Fibroblast of mammary gland (primary cell): ENCODE results near the gene PIP4K2C.
"Not testable (repeated sequence)": the region's sequence is repeated elsewhere in the genome, so short reads cannot be mapped to it uniquely, and the experiment has no call there.

Experiments used
- DNase-seq: peaks from one replicate; pipeline ENCODE4 v3.0.0-alpha.2; 2010; ENCODE audit warnings: low read depth
- H3K4me3 ChIP-seq: 2 replicates; pipeline ENCODE4 v1.5.1; 2011; ENCODE audit warnings: low read depth, mild to moderate bottlenecking, low read length, moderate library complexity; ENCODE audit not compliant: control insufficient read depth
- CTCF ChIP-seq: conservative IDR thresholded peaks from 2 replicates; pipeline ENCODE4 v1.5.1; 2011; ENCODE audit warnings: low read depth, low read length, inconsistent platforms; ENCODE audit not compliant: control insufficient read depth, insufficient read depth

The PIP4K2C gene

GRCh38 chr12:57630891-57631433 is 40.0 kb downstream of the PIP4K2C start:
- H3K4me3 ChIP-seq = no peak overlapping the region
- no peak for DNase-seq
- TF ChIP-seq CTCF = no peak

GRCh38 chr12:57631566-57632072 is 40.6 kb downstream of the PIP4K2C start:
- TF ChIP-seq CTCF = no peak
- no peak for DNase-seq
- H3K4me3 ChIP-seq = no peak overlapping the region

DNA sequence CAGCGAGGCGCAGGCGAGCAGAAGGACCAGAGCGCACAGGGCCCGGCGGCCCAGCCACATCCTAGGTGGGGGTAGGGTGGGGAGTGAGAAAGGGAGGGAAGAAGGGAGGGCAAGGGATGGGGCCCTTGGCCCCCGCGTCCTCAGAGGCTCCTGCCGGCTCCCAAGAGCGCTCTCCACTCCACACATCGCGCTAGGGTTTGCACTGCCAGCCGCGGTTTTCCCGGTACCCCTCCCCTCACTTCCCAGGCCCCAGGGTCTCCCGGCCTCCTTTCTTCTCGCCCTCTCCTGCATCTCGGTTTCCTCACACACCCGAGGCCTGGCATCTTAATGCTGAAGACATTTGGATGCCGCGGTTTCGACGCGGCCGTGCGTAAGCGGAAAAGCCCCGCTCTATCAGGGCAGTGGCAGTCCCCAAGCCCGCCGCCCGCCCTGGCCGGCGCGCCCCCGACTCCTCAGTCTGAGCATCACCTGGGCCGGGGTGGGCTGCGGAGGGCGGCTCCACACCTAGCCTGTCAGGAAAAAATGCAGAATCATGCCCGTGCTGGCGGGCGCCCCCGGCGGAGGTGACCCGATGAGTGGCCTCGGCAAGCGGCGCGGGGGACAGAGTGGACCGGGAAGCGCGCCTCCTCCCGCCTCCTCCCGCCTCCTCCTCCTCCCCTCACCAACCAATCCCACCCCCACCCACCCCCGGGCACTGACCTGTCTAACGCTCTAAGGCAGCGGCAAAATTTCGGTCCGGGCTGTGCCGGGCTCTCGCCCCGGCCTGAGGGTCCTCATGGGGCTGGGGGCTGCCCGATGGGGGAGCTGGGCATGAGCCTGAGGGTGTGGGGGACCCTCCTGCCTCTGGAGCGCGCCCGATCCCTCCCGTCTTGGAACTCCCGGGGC is 41.3 kb downstream of the PIP4K2C start:
- TF ChIP-seq CTCF = no peak
- no peak for DNase-seq
- peak overlapping the region; percentile 37 for H3K4me3 ChIP-seq

DNA sequence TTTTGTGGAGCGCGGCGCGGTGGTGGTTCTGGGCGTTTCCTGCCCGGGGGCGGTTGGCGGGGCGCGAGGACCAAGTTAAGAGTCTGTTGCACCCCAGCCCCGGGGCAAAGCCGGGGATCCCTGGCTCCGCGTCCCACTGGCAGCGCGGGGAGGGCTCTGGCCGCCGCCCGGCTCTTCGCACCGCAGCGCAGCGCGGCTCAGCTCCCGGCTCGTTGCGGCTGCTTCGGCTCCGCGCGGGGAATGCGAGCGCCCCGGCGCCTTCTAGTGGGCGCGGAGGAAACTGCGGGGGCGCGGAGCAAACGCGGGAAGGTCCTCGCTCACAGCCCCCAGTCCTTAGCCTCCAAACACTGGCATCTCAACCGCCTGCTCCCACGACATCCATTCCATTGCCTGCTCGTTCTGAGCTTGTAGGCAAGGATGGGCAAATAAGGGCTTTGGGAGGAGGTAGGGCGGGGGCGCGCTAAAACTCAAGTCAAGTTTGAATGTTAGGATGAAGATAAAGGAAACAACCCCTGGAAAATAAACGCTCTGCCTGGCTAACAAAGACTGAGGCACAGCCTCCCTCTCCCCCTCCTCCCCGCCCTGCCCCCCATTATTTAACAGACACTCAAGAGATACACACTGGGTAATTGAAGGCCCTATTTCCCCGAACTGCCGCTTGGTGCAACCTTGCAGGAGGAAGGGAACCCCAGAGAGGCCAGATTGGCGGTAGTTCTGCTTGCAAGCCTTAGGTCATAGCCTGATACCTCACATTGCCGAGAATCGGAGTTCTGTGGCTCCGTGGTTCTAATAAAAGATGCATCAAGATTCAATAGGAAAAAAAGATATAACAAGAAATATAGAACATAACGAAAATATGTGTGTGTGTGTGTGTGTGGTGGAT is 42.2 kb downstream of the PIP4K2C start, which contains the start of gene B4GALNT1:
Gene B4GALNT1, minus strand, starts transcription at position 244 of the 883 bp plus-strand sequence. CDS start 1,069 bp downstream, outside the sequence.
- peak; percentile 29 for DNase-seq
- peak within 1 kb of the TSS; percentile 37 for H3K4me3 ChIP-seq
- TF ChIP-seq CTCF = peak; percentile 55

- DNase-seq, H3K4me3 ChIP-seq: not testable (repeated sequence)
These were observed 45.7 kb downstream of the PIP4K2C start for GRCh38 chr12:57636731-57637130.

DNA sequence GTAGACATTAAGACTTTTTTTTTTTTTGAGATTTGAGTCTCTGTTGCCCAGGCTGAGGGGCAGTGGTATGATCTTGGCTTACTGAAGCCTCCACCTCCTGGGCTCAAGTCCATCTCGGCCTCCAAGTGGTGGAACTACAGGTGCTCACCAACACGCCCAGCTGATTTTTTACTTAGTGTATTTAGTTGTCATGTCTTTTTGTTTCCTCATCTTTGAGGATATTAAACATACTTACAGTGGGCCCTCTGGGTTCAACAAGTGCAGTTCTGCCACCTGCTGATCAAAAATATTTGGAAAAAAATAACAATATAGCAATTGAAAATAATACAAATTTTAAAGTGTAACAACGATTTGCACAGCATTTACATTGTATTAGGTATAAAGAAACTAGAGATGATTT is 46.4 kb downstream of the PIP4K2C start:
- H3K4me3 ChIP-seq = no peak overlapping the region
- no peak for DNase-seq
- no peak for TF ChIP-seq CTCF

DNA sequence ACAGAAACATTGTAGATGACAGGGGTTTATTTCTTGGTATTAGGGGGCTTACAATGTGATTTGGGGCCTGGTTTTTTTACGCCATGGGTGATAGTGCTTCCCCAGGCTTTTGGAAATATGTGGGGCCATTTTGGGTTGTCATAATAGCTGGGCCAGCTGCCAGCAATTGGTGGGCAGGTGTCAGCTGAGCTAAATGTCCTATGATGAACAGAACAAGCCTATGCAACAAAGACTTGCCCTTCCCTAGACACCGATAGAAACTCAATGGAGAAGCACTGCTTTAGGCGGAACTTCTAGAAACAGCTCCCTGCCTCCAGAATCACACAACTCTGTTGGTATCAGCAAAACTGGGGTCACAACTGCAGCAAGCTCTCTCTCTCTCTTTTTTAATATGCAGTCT is 47.1 kb downstream of the PIP4K2C start:
- no peak for DNase-seq
- H3K4me3 ChIP-seq = no peak overlapping the region
- TF ChIP-seq CTCF = no peak
